HUES48 (cell line): ENCODE data around the gene AFDN.
"Not testable (repeated sequence)": the region's sequence is repeated elsewhere in the genome, so short reads cannot be mapped to it uniquely, and the experiment has no call there.

Experiments used
- H3K27ac ChIP-seq: one replicate; pipeline ENCODE4 v1.7.0; 2013; ENCODE audit warnings: low read depth, low read length, inconsistent platforms
- H3K27me3 ChIP-seq: 2 replicates; pipeline ENCODE4 v1.6.1; 2013; ENCODE audit warnings: mild to moderate bottlenecking, low read length; ENCODE audit not compliant: control insufficient read depth, insufficient read depth
- H3K36me3 ChIP-seq: 2 replicates; pipeline ENCODE4 v1.6.1; 2013; ENCODE audit warnings: low read length; ENCODE audit not compliant: control insufficient read depth, insufficient read depth
- H3K4me1 ChIP-seq: 2 replicates; pipeline ENCODE4 v1.6.1; 2013; ENCODE audit warnings: mild to moderate bottlenecking, low read length; ENCODE audit not compliant: control insufficient read depth, insufficient read depth
- H3K4me3 ChIP-seq: 2 replicates; pipeline ENCODE4 v1.5.1; 2013; ENCODE audit warnings: mild to moderate bottlenecking, low read depth, low read length
- H3K9ac ChIP-seq: 2 replicates; pipeline ENCODE4 v1.6.1; 2013; ENCODE audit warnings: mild to moderate bottlenecking, low read depth, low read length, moderate library complexity
- H3K9me3 ChIP-seq: 2 replicates; pipeline ENCODE4 v1.6.1; 2013; ENCODE audit warnings: low read length; ENCODE audit not compliant: control insufficient read depth, insufficient read depth

AFDN gene

GRCh38 chr6:167996424-167997199 is 169.9 kb downstream of the AFDN start:
- Histone ChIP-seq H3K9me3 (no peaks in the 10 kb centered on the region), H3K27ac (no peak overlapping the region), H3K4me1 (no peaks in the 10 kb centered on the region), H3K36me3 (no peaks in the 10 kb centered on the region), H3K4me3 (no peak overlapping the region; the same call in 1 of the 2 replicates), H3K27me3 (no peaks in the 10 kb centered on the region), H3K9ac (no peak overlapping the region)

GRCh38 chr6:167997642-167998041 is 170.9 kb downstream of the AFDN start, which contains the start of gene KIF25:
TSS of gene KIF25 (plus strand) at chr6:167997671. CDS start at chr6:168029586, 31,915 bp downstream.
- H3K9me3 ChIP-seq: no peaks in the 10 kb centered on the region
- H3K27me3 ChIP-seq: no peaks in the 10 kb centered on the region
- H3K36me3 ChIP-seq: no peaks in the 10 kb centered on the region
- no peak within 1 kb of the TSS for H3K27ac ChIP-seq
- no peaks in the 10 kb centered on the region for H3K4me1 ChIP-seq
- no peak within 1 kb of the TSS for H3K9ac ChIP-seq
- H3K4me3 ChIP-seq: no peak within 1 kb of the TSS; the same call in 1 of the 2 replicates

GRCh38 chr6:167998215-167998614 is 171.5 kb downstream of the AFDN start:
- no peaks in the 10 kb centered on the region for H3K27me3 ChIP-seq
- H3K9ac ChIP-seq: no peak overlapping the region
- no peak overlapping the region for H3K4me3 ChIP-seq
- no peak overlapping the region for H3K27ac ChIP-seq
- no peaks in the 10 kb centered on the region for H3K36me3 ChIP-seq
- no peaks in the 10 kb centered on the region for H3K9me3 ChIP-seq
- no peaks in the 10 kb centered on the region for H3K4me1 ChIP-seq

GRCh38 chr6:168000198-168001028 is 173.7 kb downstream of the AFDN start:
- Histone ChIP-seq H3K4me3 (no peak overlapping the region), H3K36me3 (no peaks in the 10 kb centered on the region), H3K9ac (no peak overlapping the region), H3K9me3 (no peaks in the 10 kb centered on the region), H3K27me3 (no peaks in the 10 kb centered on the region), H3K4me1 (no peaks in the 10 kb centered on the region), H3K27ac (no peak overlapping the region)

- H3K36me3 ChIP-seq: no peaks in the 10 kb centered on the region
- H3K27ac ChIP-seq: no peak overlapping the region
- H3K27me3 ChIP-seq: no peaks in the 10 kb centered on the region
- H3K9me3 ChIP-seq: no peaks in the 10 kb centered on the region
- H3K4me3 ChIP-seq: no peak overlapping the region
- H3K4me1 ChIP-seq: no peaks in the 10 kb centered on the region
- H3K9ac ChIP-seq: no peak overlapping the region
Measured at GRCh38 chr6:168001029-168001332, 174.3 kb downstream of the AFDN start.

- not testable (repeated sequence) for H3K27ac ChIP-seq, H3K9ac ChIP-seq, H3K27me3 ChIP-seq, H3K4me3 ChIP-seq, H3K4me1 ChIP-seq, H3K36me3 ChIP-seq, H3K9me3 ChIP-seq
Measured at GRCh38 chr6:168001514-168001913, 174.8 kb downstream of the AFDN start.

- no peak overlapping the region for H3K9ac ChIP-seq
- H3K9me3 ChIP-seq: no peaks in the 10 kb centered on the region
Measured at GRCh38 chr6:168002804-168003203, 176.1 kb downstream of the AFDN start.

GRCh38 chr6:168004023-168004422 is 177.3 kb downstream of the AFDN start:
- Histone ChIP-seq H3K27me3 (no peaks in the 10 kb centered on the region), H3K27ac (no peak overlapping the region), H3K4me1 (no peaks in the 10 kb centered on the region), H3K9ac (no peak overlapping the region), H3K36me3 (no peaks in the 10 kb centered on the region), H3K4me3 (no peak overlapping the region), H3K9me3 (no peaks in the 10 kb centered on the region)

More at GRCh38 chr6:168002804-168003203, 176.1 kb downstream of the AFDN start:
- Histone ChIP-seq H3K4me1 (no peaks in the 10 kb centered on the region), H3K4me3 (no peak overlapping the region), H3K27ac (no peak overlapping the region), H3K36me3 (no peaks in the 10 kb centered on the region), H3K27me3 (no peaks in the 10 kb centered on the region)

GRCh38 chr6:168004945-168005344 is 178.2 kb downstream of the AFDN start:
- Histone ChIP-seq H3K36me3 (no peaks in the 10 kb centered on the region), H3K4me3 (no peak overlapping the region), H3K27me3 (no peaks in the 10 kb centered on the region), H3K9me3 (no peaks in the 10 kb centered on the region), H3K4me1 (no peaks in the 10 kb centered on the region), H3K9ac (no peak overlapping the region), H3K27ac (no peak overlapping the region)

GRCh38 chr6:168005796-168006195 is 179.1 kb downstream of the AFDN start:
- Histone ChIP-seq H3K36me3 (no peaks in the 10 kb centered on the region), H3K27me3 (no peaks in the 10 kb centered on the region), H3K4me1 (no peaks in the 10 kb centered on the region), H3K4me3 (no peak overlapping the region), H3K9ac (no peak overlapping the region), H3K27ac (no peak overlapping the region), H3K9me3 (peaks cover 2% of the 10 kb centered on the region; the same call in 1 of the 2 replicates)
